ENCODE data around the gene ARHGAP31.

DNA sequence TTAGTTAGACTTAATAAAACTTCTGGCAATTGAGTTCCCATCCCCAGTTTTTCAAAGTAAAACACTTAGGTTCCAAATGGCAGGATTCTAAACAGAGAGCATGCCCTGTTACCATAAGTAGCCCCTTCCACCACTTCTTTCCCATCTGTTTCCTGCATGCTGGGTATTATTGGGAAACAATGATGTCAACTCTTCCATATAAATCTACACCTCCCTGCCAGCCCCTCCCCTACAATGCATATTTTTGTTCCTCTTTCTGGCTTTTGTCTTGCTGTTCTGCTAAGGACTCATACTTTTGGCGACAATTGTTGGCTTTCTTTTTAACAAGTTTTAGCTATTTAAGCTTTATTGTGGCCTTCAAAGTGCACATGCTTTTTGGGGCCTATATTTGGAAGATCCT lies 11.1 kb downstream of the ARHGAP31 start:
- TF ChIP-seq EZH2phosphoT487 (IDR thresholded peaks at IDR 0.05; ENCODE audit: insufficient read depth, low read depth): no peak
- TF ChIP-seq EZH2 (IDR thresholded peaks at IDR 0.05; ENCODE audit: insufficient read depth, poor library complexity, severe bottlenecking): no peak

All from GM23248 (cell line).